Heart left ventricle (tissue), 13 donors: ENCODE data around the gene PATZ1.

Experiments
- CTCF ChIP-seq, 12 donors: fragments of 200-600 bp; sonication (generic) in 4 of 12; IDR thresholded peaks; one replicate each; pipeline versions ENCODE4 v1.5.0 to v1.8.0; 2018 to 2022; ENCODE audit warnings: antibody characterized with exemption in 12 of 12, mild to moderate bottlenecking in 5 of 12
- POLR2A ChIP-seq, 2 donors: fragments of 450-650 bp; IDR thresholded peaks; one replicate each; pipeline ENCODE4 v1.6.1; 2017; ENCODE audit warnings: antibody characterized with exemption in 2 of 2, mild to moderate bottlenecking in 2 of 2, moderate library complexity in 2 of 2
- donor health status: ischemic (EF 13 %, LVEDD 7.1; RV severe dilation, severe dysfunction).
- donor health status: DM: no; HTN: yes; CAD: no.
- donor health status: DM: no; HTN: no; CAD: no.
- donor health status: ischemic (EF 25% LVEDD 6.9; RV normal size, moderate dysfunction).
- donor health status: ischemic (EF 25% LVEDD 5.7; RV mildly dilated, moderate dysfunction).
- donor health status: ischemic (EF 35%, LVEDD 5.7; RV mildly dilated, moderate dysfunction).
- donor health status: nonischemic (EF 11% LVEDD 7.7; RV severe dilation, severe dysfunction).
- donor health status: DM: yes; HTN: yes; CAD: no.
- donor health status: PGD.
- donor health status: ischemic (EF 29% LVEDD 5.4; RV normal size, mild dysfunction).
- donor health status: nonischemic (EF 23%, LVEDD 6.1; RV moderate dilation, normal function).

GRCh38 chr22:31350410-31350863, 4.3 kb upstream of the PATZ1 start:
- no peak for TF ChIP-seq POLR2A (IDR thresholded peaks at IDR 0.05)
- TF ChIP-seq CTCF (IDR thresholded peaks at IDR 0.05) = no peak
